ENCODE results near the gene IFNA13. TPM values are rescaled to one million over a fixed set of nuclear protein-coding genes. Genes with fewer than 3 reads are reported as not detected.

IFNA13 gene
- total and polyA plus RNA-seq, 9 of the 15 experiments (the other 6 are each of a cell fraction or from before 2014, with no cell fraction given) = not detected

- Histone ChIP-seq H3K79me2 (ENCODE audit: control insufficient read depth, insufficient read depth, low read length) (no peaks in the 10 kb centered on the region), H3K27ac (ENCODE audit: extremely low read depth, low read depth, low read length) (no peak overlapping the region), H3K4me1 (replicated peaks in 1 of 2; ENCODE audit: control insufficient read depth in 2 of 2, insufficient read depth in 2 of 2, low read length in 2 of 2) (no peaks in the 10 kb centered on the region), H3K27me3 (ENCODE audit: control insufficient read depth in 2 of 2, insufficient read depth in 2 of 2, low read length in 2 of 2) (no peaks in the 10 kb centered on the region), H3K9me3 (replicated peaks; ENCODE audit: control insufficient read depth, insufficient read depth, low read depth, low read length) (no peaks in the 10 kb centered on the region), H2AFZ (ENCODE audit: low read depth, low read length) (no peak overlapping the region), H4K20me1 (replicated peaks; ENCODE audit: control insufficient read depth, insufficient read depth, low read length) (no peaks in the 10 kb centered on the region), H3K4me3 (no peak overlapping the region), H3K9me1 (ENCODE audit: control insufficient read depth, insufficient read depth, low read length) (no peaks in the 10 kb centered on the region), H3K9ac (ENCODE audit: insufficient read depth in 1 of 2, low read depth in 2 of 2, low read length in 2 of 2) (no peak overlapping the region), H3K4me2 (ENCODE audit: insufficient read depth, low read length) (no peak overlapping the region), H3K36me3 (ENCODE audit: control insufficient read depth, insufficient read depth, low read length) (no peaks in the 10 kb centered on the region)
- ChIA-PET CTCF (ENCODE audit: low intra/inter-chr PET ratio) (no interaction called here), POLR2A (no interaction called here)
- BruUV-seq (replicated peaks) = no TSS peak
- in situ Hi-C loops (cut with MboI) (no loop called here), intact Hi-C loops (cut with micrococcal nuclease) (no loop called here)
- DNase-seq (ENCODE audit: extremely low read depth in 1 of 4, low spot score in 3 of 4) = no peak
- no peak for TF ChIP-seq RBFOX2 (IDR thresholded peaks at IDR 0.05; ENCODE audit: low read depth, low read length)
- no peak for TF ChIP-seq STAT5B (CRISPR knock-in tag; IDR thresholded peaks at IDR 0.05)
- no peak for TF ChIP-seq ZNF263 (CRISPR knock-in tag; IDR thresholded peaks at IDR 0.05; ENCODE audit: borderline replicate concordance)
- no peak for TF ChIP-seq ZFP1 (CRISPR knock-in tag; IDR thresholded peaks at IDR 0.05)
- no peak for TF ChIP-seq EP300 (IDR thresholded peaks at IDR 0.05; ENCODE audit: low read length)
- no peak for TF ChIP-seq ZNF311 (CRISPR knock-in tag; IDR thresholded peaks at IDR 0.05)
- TF ChIP-seq ZNF431 (CRISPR knock-in tag; IDR thresholded peaks at IDR 0.05) = no peak
- no peak for TF ChIP-seq HMGN3 (IDR thresholded peaks at IDR 0.05; ENCODE audit: borderline replicate concordance, extremely low read depth, insufficient read length, low read depth, low read length)
- TF ChIP-seq, protein P1, sequence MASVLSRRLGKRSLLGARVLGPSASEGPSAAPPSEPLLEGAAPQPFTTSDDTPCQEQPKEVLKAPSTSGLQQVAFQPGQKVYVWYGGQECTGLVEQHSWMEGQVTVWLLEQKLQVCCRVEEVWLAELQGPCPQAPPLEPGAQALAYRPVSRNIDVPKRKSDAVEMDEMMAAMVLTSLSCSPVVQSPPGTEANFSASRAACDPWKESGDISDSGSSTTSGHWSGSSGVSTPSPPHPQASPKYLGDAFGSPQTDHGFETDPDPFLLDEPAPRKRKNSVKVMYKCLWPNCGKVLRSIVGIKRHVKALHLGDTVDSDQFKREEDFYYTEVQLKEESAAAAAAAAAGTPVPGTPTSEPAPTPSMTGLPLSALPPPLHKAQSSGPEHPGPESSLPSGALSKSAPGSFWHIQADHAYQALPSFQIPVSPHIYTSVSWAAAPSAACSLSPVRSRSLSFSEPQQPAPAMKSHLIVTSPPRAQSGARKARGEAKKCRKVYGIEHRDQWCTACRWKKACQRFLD (CRISPR knock-in tag; IDR thresholded peaks at IDR 0.05) = no peak
- no peak for FAIRE-seq
- WGBS (ENCODE audit: insufficient coverage, low coverage, missing lambda C conversion rate) = no CpG with 5 or more reads among the region's 4 CpGs
- no peak for ATAC-seq
Observed at GRCh38 chr9:21340735-21341134, 27.1 kb downstream of the IFNA13 start.

Measured in K562 (cell line).